Right lobe of liver (tissue), 6 donors: ENCODE measurements around the gene SCYGR4. TPM values are rescaled to one million over a fixed set of nuclear protein-coding genes. Genes with fewer than 3 reads are reported as not detected.

Source experiments
- ATAC-seq, 4 donors: fragments of 200-7000 bp; cut with Tn5 transposase; one replicate each; pipeline ENCODE4 v1.9.1; 2020; ENCODE audit warnings: mild to moderate bottlenecking in 4 of 4, moderate library complexity in 4 of 4
- DNase-seq, 3 donors: peaks; one replicate each; pipeline ENCODE4 v3.0.0-alpha.2; 2020
- H3K27ac ChIP-seq, 3 donors: fragments of 200-600 bp; one replicate each; pipeline ENCODE4 v1.8.0; 2022
- H3K27me3 ChIP-seq, 2 donors: fragments of 200-600 bp; one replicate each; pipeline ENCODE4 v1.8.0; 2022
- H3K36me3 ChIP-seq, 4 donors: fragments of 200-600 bp; sonication (generic) in 1 of 4; one replicate each; pipeline versions ENCODE4 v1.5.1 to v1.8.0; 2017 to 2022; ENCODE audit warnings: control low read depth in 1 of 4
- H3K4me1 ChIP-seq, 4 donors: fragments of 200-600 bp; sonication (generic) in 1 of 4; one replicate each; pipeline versions ENCODE4 v1.5.1 to v1.8.0; 2017 to 2022; ENCODE audit warnings: control low read depth in 1 of 4
- H3K4me3 ChIP-seq, 3 donors: fragments of 200-600 bp; one replicate each; pipeline ENCODE4 v1.8.0; 2022
- H3K9me3 ChIP-seq, 4 donors: fragments of 200-600 bp; sonication (generic) in 1 of 4; one replicate each; pipeline versions ENCODE4 v1.5.1 to v1.8.0; 2017 to 2022; ENCODE audit warnings: control low read depth in 1 of 4
- CTCF ChIP-seq, 4 donors: fragments of 200-600 bp in 3 of 4; fragments of 450-650 bp in 1 of 4; IDR thresholded peaks; one replicate each; pipeline versions ENCODE4 v1.5.1 to v1.8.0; 2016 to 2022; ENCODE audit warnings: antibody characterized with exemption in 4 of 4, mild to moderate bottlenecking in 2 of 4
- POLR2A ChIP-seq: fragments of 450-650 bp; IDR thresholded peaks from one replicate; pipeline ENCODE4 v1.6.1; 2017; ENCODE audit warnings: antibody characterized with exemption, mild to moderate bottlenecking
- WGBS: methylation state at CpG from one replicate; pipeline ENCODE4 v1.1.6; 2018; ENCODE audit warnings: low coverage, low lambda C conversion rate; ENCODE audit not compliant: insufficient coverage; ENCODE audit errors: missing lambda C conversion rate; 5-methylcytosine and 5-hydroxymethylcytosine counted together
- intact Hi-C, 2 donors: fragments of 100-400 bp; cut with DNase I; formaldehyde crosslinking; loops; one replicate each; pipeline versions ENCODE4 v1.11.2 to v1.14.1; 2022
- total RNA-seq, 6 experiments: library from RNA; depleted of rRNA in 2 of 6; stranded (reverse); fragments of >200 nt in 2 of 6; fragmentation: NEBNext Ultra II Directional in 3 of 6; extraction: Animal tissue kit (Norgen Biotek cat#: 25700) in 3 of 6; gene quantifications; one replicate each; pipeline versions ENCODE4 v1.1.0 to v1.2.4, GENCODE V29; 2016 to 2023
- donor health status: DM: no; HTN: yes; CAD: no.
- donor health status: DM: no; HTN: no; CAD: no.
- donor health status: DM: no; HTN: no; CAD: no.
- donor health status: DM: no; HTN: yes; CAD: no.
- donor health status: DM: no; HTN: yes; CAD: no.

Gene SCYGR4
- total RNA-seq, 6 experiments from 2014 or later = not detected

DNA sequence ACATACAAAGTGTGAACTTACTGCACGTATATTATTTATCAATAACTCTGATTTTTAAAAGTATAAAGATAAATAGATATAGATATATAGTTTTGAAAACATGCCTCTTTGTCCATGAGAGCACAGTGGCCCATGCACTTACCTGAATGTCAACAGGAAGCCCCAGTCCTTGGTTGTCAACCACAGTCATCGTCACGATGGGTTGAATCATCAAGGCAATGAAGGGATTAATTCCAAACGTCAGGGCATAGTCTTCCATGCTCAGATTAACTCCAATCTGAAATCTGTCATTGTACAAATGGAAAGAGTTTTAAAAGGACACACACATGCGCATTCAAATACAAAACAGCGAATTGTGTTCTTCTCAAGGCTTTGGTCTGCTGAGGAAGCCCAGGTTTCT is 15.5 kb downstream of the SCYGR4 start:
- intact Hi-C loops = no loop called here
- WGBS = 72% methylated on average over 6 of the region's 6 CpGs
- Histone ChIP-seq H3K27ac (no peak overlapping the region), H3K4me1 (no peaks in the 10 kb centered on the region), H3K4me3 (no peak overlapping the region), H3K36me3 (no peaks in the 10 kb centered on the region), H3K9me3 (no peaks in the 10 kb centered on the region), H3K27me3 (no peaks in the 10 kb centered on the region)
- ATAC-seq = no peak
- TF ChIP-seq CTCF (IDR thresholded peaks at IDR 0.05) = no peak
- no peak for TF ChIP-seq POLR2A
- no peak for DNase-seq

GRCh38 chr2:227634201-227634600 is 16.9 kb downstream of the SCYGR4 start:
- 67% methylated on average over 3 of the region's 3 CpGs for WGBS
- Histone ChIP-seq H3K4me1 (no peaks in the 10 kb centered on the region), H3K36me3 (no peaks in the 10 kb centered on the region), H3K27me3 (no peaks in the 10 kb centered on the region), H3K4me3 (no peak overlapping the region), H3K9me3 (no peaks in the 10 kb centered on the region), H3K27ac (no peak overlapping the region)
- ATAC-seq (no peak), DNase-seq (no peak)
- intact Hi-C loops = no loop called here
- TF ChIP-seq POLR2A (no peak), CTCF (IDR thresholded peaks at IDR 0.05) (no peak)

- TF ChIP-seq CTCF (IDR thresholded peaks at IDR 0.05) = no peak
- no peak for TF ChIP-seq POLR2A
These were observed 25.4 kb downstream of the SCYGR4 start for GRCh38 chr2:227642656-227643055.

DNA sequence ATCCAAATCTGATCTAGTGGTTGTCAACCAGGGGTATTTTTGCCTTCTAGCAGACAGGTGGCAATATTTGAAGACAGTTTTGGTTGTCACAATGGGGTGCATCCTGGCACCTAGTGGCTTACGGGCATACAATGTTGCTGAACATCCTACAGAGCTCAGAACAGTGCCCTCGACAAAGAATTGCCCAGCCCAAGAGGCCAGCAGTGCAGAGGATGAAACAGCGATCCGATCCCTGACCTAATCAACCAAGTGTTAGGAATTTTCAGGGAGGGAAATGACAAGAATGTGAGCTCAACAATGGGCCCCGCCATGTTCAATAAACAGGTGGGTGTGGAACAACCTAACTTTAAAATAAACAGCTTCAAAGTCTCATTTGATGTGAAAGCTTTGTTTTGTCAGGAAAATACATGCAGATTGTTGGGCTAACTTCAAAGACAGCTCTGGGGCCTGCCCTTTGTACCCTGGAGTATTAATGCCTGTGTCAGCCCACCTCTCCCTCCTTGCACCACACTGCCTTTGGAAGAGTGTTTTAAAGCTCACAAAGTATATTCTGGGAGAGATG is 26.8 kb downstream of the SCYGR4 start:
- Histone ChIP-seq H3K4me1 (no peaks in the 10 kb centered on the region), H3K4me3 (no peak overlapping the region), H3K9me3 (no peaks in the 10 kb centered on the region), H3K27me3 (no peaks in the 10 kb centered on the region), H3K36me3 (no peaks in the 10 kb centered on the region), H3K27ac (no peak overlapping the region)
- TF ChIP-seq CTCF (IDR thresholded peaks at IDR 0.05) = no peak
- no peak for TF ChIP-seq POLR2A
- no peak for ATAC-seq
- WGBS = 87% methylated on average over 3 of the region's 5 CpGs
- DNase-seq = no peak
- intact Hi-C loops = no loop called here

More at GRCh38 chr2:227642656-227643055, 25.4 kb downstream of the SCYGR4 start:
- H3K4me3 ChIP-seq = no peak overlapping the region
- DNase-seq (no peak), ATAC-seq (peak; percentile 23 to 40 (median 27))
- intact Hi-C loops = no loop called here
- H3K27me3 ChIP-seq = no peaks in the 10 kb centered on the region
- H3K9me3 ChIP-seq = no peaks in the 10 kb centered on the region
- H3K27ac ChIP-seq = no peak overlapping the region
- H3K4me1 ChIP-seq = no peaks in the 10 kb centered on the region
- H3K36me3 ChIP-seq = no peaks in the 10 kb centered on the region
- 49% methylated on average over 2 of the region's 2 CpGs for WGBS

- WGBS = 14% methylated on average over 4 of the region's 4 CpGs
- intact Hi-C loops = loop anchor here in 1 of 2 donors (10.0 kb wide), 1 partner anchor 249 kb away; no protein-coding TSS in a partner anchor
- ATAC-seq (peak; percentile 61 to 79 (median 64)), DNase-seq (peak in 2 of 3 donors; percentile 37 to 59)
- peaks cover 2 to 9% (median 6%) of the 10 kb centered on the region in 4 donors for H3K4me1 ChIP-seq
- H3K4me3 ChIP-seq = no peak overlapping the region
- TF ChIP-seq CTCF (IDR thresholded peaks at IDR 0.05) = no peak
- TF ChIP-seq POLR2A = peak; percentile 27
- no peaks in the 10 kb centered on the region for H3K36me3 ChIP-seq
- no peaks in the 10 kb centered on the region for H3K9me3 ChIP-seq
- no peaks in the 10 kb centered on the region for H3K27me3 ChIP-seq
- peak overlapping the region in 1 of 3 donors; percentile 72 for H3K27ac ChIP-seq
These were observed 36.1 kb downstream of the SCYGR4 start for GRCh38 chr2:227653419-227653818.
